GM19043 (cell line): ENCODE data around the gene CDH20.
"Not testable (repeated sequence)": the region's sequence is repeated elsewhere in the genome, so short reads cannot be mapped to it uniquely, and the experiment has no call there.

ENCODE experiments used
- ATAC-seq: cut with Tn5 transposase; IDR thresholded peaks from one replicate; pipeline ENCODE4 v1.9.1; 2021; ENCODE audit warnings: low read depth; ENCODE audit not compliant: unreplicated experiment

Gene CDH20

DNA sequence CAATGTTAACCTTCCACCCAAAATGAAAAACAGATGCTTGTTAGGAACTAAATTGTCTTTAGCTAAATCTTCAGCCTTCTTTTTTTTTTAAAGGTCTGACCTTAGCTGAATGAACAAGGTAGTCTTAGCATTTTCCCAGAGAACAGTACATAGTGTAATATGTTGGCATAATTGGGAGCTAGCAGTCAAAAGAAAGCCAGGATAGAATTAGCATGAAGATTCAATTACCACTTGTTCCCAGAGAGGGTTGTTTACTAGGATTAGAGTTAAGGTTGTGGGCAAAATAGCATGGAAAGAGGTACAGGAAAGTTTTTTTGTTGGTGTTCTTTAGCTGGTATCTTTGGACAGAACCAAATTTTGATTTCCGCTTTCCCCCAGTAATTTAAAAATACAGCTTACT is 6.9 kb downstream of the CDH20 start:
- ATAC-seq, result no peak

GRCh38 chr18:61348230-61348629 is 15.0 kb downstream of the CDH20 start:
- ATAC-seq, result no peak

GRCh38 chr18:61350578-61350977 is 17.3 kb downstream of the CDH20 start:
- no peak for ATAC-seq

- ATAC-seq, result no peak
Observed at GRCh38 chr18:61352059-61352458, 18.8 kb downstream of the CDH20 start.

DNA sequence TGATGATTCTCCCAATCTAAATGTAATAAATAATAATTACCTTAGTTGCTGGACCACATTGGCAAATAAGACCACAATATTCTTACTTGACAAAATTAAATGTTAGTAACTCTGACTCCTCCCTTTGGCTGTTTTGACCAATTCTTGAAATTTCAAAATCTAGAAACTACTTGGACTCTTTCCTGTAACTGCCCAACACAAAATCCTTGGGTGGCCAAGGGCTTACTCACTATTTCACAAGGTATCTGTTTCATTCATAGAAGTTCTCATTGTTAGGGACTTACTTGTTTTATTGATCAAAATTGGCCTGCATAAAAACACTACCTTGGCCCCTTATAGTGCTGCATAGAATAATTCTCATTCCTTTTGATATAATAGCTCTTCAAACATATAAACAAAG is 19.4 kb downstream of the CDH20 start:
- no peak for ATAC-seq

DNA sequence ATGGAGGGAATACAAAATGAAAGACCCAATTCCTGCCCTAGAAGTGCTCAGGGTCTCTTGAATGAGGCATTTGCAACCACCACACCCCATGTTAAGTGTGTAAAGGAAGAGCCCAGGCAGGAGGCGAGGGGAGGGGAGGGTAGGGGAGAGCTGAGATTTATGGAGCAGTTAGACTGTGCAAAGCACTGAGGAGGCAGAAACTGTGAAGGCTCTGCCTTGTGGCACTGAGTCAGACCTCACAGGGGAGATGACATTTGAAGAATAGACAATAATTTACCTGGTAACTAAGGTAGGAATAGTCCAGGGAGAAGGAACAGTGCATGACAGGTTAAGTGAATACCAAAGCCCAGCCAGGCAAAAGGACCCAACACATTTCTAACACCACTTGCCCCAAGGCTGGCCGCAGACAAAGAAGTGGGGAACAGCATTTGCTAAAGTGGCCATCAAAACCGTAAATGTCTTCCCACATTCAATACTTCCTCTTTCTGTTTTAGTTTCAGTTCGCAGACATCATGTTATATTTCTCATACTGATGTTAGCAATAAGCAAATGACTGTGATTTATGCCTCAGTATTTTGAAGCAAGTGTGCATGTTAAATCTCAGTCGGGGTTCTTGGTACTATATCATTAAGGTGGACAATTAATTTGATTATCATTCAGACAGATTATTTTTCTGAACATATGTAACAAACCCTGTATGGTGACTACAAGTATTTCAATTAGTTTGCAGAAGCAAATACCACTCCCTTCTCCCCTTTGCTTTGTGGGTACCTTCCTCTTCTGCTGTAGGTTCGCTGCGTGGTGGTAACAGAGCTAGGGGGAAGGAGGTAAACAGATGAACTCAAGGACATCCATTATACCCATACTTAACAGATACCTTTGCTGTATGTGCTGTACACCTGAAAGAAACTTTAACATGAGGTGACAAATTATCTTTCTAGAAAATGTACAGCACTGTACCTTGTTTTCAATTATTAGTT is 27.5 kb downstream of the CDH20 start:
- peak; percentile 99 for ATAC-seq

GRCh38 chr18:61362511-61362910 is 29.3 kb downstream of the CDH20 start:
- no peak for ATAC-seq

DNA sequence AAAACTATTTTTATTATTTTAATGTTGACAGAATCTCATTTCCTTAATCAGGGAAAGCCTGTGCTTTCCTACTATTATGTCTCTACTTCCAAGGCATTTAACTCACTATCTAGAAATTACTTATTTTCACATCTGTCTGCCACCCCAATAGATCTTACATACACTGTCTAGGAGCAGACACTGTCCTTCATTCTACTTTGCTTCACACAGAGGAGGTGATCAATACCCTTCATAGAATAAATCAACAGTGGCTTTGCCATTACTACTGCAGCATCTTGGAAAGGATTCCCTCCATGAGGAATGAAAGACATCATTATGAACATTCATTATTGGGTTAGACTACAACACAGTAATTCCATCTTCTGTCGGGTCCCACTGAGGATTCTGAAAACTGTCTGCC is 31.7 kb downstream of the CDH20 start:
- ATAC-seq, result no peak

DNA sequence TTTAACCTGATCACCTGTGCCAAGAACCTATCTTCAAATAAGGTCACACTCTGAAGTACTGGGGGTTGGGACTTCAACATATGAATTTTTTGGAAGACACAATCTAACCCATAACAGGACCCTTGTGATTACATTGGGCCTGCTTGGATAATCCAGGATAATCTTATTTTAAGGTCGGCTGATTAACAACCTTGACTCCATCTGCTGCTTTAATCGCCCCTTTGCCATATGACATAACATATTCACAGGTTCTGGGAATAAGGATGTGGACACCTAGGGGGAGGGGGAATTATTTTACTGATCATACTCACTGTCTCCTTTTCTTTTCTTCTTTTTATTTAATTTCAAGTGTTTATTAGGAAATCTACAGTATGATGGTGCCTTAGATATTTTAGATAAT is 34.8 kb downstream of the CDH20 start:
- no peak for ATAC-seq

DNA sequence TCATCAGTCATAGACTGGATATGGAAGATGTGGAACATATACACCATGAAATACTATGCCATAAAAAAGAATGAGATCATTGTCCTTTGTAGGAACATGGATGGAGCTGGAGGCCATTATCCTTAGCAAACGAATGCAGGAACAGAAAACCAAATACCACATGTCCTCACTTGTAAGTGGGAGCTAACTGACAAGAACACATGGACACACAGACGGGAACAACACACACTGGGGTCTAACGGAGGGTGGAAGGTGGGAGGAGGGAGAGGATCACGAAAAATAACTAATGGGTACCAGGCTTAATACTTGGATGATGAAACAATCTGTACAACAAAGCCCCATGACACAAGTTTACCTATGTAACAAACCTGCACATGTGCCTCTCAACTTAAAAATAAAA is 36.4 kb downstream of the CDH20 start:
- ATAC-seq, result not testable (repeated sequence)

DNA sequence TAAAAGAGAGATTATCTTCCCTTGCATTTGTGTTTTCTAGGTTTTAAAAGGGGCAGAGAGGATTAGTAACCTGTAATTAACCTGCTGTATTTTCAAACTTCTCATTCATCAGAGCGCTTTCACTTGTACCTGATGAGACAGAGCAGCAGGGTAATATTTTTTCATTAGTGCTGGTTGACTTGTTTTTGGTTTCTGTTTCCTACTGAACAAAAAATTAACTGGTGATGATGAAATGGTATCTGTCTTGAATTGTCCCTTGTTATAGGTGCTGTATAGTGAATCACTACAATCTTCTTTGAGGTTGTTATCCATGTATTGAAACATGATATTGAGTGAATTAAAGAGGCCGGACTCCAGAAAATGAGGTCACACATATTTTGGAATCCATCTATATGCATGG is 37.9 kb downstream of the CDH20 start:
- ATAC-seq, result no peak

- no peak for ATAC-seq
Observed at GRCh38 chr18:61379827-61380226, 46.6 kb downstream of the CDH20 start.

DNA sequence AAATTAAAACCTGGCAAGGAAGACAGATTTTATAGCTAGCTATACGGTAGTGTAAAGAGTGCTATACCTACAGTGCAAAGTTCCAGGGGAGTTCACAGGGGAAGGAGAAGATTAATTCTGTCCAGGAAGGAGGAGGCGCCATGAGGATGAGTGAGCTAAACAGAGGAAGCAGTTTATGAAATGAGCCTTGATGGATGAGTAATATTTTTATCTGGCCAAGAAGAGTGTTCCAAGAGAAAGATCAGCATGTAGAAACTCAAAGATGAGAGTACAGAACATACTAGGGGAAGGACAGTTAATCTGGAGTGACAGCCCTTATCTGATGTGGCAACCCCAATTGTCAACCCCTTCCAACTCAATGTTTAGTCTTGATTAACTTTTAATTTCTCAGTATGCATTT is 54.8 kb downstream of the CDH20 start:
- no peak for ATAC-seq

- no peak for ATAC-seq
Observed at GRCh38 chr18:61394983-61395382, 61.8 kb downstream of the CDH20 start.

GRCh38 chr18:61397222-61397621 is 64.0 kb downstream of the CDH20 start:
- no peak for ATAC-seq

DNA sequence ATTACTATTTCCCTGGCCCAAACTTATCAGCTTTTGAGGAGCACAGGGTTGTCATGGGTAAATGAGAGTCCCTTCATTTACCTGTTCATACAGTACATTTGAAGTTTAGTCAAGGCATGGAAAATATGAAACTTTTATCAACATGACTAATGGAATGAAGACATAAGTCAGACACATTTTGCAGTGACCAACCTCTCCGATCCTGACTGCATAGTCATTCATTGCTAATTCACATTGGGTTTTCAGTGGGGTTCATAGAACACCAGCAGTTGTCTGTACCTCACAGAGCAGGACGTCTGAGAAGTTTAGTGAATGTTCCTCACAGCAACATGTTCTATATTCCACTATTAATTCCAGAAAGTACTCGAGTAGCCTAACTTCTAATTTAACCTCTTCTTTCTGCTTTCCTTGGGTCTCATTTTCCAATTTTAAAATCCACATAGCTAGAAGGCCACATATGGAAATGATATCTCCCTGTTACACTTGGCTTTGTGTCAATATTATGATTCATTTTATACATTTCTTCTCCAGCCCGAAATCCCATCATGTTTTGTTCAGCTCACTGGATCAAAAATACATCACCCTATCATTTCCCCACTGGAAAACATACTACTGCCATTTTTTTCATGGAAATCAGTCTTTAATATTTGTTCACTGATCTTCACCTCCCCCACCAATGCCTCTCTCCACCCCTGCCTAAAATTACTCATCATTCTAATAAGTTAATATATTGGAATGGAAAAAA is 65.9 kb downstream of the CDH20 start:
- ATAC-seq, result no peak

DNA sequence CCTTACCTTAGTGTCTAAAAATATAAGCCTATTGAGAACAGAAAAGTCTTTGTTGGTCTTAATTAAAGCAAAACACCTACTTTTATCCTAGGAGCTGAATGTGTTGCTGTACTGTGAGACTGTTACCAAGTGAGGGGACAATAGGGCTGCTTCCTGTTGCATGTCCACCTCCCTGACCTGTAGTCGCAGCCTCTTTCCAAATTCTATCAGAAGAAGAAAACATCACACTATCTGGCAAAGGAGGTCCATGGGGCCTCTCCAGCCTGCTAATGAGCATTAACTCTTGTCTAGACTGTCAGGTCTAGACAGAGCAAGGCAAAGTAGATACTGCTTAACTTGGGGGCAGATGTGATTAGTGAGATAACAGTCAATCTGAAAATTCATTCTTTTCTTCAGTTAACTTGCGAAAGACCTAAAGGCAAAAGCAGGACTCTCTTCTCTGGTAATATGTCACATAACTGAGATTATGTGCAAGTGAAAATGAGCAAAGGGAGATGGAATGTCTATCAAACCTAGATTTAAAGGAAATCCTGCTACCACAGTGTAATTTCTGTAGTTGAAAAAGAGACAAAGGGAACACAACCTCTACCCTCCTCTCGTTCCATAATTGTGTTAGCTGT is 66.9 kb downstream of the CDH20 start:
- ATAC-seq, result no peak

- no peak for ATAC-seq
Observed at GRCh38 chr18:61400716-61401115, 67.5 kb downstream of the CDH20 start.

DNA sequence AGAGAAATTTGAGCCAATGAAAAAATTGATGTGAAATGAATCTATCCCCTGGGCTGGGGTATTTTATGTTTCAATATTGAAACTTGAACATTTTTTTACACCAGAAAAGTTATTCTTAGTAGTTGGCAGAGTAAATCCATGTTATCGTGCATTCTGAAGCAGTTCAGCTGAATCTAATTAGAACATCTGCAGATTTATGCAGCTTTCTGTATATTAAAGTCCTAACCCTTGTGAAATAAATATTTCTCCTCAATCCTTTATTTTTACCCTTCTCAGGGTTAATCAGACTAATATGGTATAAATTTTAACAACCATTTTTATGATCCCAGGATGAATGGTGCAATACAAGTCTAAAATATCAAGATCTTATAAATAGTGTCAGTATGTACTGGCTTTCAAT is 69.5 kb downstream of the CDH20 start:
- ATAC-seq, result no peak

DNA sequence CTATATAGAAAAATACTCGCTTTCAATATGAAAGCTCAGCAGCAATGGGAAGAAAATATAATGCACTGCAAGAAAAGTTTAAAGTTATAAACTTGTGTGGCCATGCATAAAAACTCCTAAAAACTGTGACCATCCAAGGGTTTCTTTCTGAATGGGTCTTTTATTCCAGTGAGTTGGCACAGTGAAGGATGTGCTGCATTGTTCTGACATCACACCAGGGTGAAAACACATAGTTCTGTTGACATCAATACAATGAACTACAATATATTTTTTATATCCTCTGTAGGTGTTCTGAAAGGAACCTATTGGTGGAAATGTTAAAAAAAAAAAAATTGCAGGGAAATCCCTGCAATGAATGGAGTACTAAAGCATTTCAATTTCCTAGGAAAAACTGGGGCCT is 80.2 kb downstream of the CDH20 start:
- no peak for ATAC-seq

DNA sequence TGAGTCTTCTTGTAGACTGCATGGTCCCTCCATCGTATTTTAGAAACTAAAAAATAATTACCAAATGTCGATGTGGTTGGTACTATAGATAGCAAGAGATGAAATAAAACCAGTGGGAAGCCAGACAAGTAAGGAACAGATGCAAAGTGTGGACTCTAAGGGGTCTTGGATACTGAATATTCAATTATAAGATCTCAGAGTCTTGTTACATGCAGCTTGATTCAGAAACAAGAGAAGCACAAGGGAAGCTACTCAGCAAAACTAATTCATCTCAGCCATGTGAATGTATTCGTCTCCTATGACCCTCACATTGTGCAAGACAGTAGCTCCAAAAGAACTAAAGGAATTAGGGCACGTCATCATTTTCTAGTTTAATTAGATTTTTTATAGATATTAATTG is 80.9 kb downstream of the CDH20 start:
- ATAC-seq, result no peak
